Effector CD8-positive, alpha-beta T cell (primary cell): Measurements from ENCODE around the gene MTRF1L.
A peak's percentile ranks its signal among the peaks of the same experiment; 100 is the strongest.

Experiments
- DNase-seq: peaks from one replicate; lab custom pipeline; 2025; lab: John Stamatoyannopoulos, UW
- total RNA-seq, 4 experiments: gene quantifications; one replicate each; lab custom pipeline; 2026; lab: John Stamatoyannopoulos, UW

Gene MTRF1L
- total RNA-seq: 9.9 to 17.9 (median 14.3) reads per million in 4 experiments

GRCh38 chr6:153002613-153003365 lies at the start of gene MTRF1L:
Gene MTRF1L, minus strand, starts transcription at chr6:153002709. Its CDS starts 24 bp downstream, at chr6:153002685.
- DNase-seq: peak; percentile 82

DNA sequence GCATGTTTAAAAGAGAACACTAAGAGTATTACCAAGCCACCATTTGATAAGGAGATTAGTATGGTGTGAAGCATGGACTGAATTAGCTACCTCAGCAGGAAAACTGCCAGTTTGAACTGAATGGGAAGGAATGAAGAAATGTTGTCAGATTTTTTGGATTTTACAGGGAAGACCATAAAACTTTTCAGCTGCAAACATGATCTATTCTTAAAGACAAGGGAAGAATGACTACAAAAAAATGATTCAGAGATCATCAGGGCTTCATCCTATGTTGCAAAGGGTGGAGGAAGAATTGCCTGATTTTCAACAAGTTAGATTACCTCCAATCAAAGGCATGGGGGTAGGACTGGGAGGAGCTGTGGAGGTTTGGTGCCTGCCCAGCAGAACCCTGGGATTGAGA lies 49.3 kb upstream of the MTRF1L start:
- no peak for DNase-seq

- no peak for DNase-seq
Measured at GRCh38 chr6:153048631-153049030, 46.1 kb upstream of the MTRF1L start.

- no peak for DNase-seq
Measured at GRCh38 chr6:153047386-153047785, 44.9 kb upstream of the MTRF1L start.

DNA sequence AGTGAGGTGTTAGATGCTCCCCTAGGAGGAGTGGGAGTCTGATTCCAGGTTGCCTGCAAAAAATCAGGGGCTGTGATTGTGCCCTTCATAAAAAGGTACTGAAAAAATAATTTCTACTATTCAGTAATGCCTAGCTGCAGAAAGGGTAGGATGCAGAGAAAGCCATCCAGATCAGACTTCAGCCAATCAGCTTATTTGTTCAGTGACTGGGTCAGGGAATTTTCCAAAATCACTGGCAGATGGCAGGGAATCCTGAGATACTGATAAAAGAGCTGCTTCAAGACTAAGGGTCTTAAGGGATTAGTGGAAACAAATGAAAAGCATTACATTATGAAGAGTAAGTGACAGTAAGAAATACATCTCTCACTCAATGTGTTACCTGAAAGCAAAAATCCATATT lies 42.8 kb upstream of the MTRF1L start:
- no peak for DNase-seq

DNA sequence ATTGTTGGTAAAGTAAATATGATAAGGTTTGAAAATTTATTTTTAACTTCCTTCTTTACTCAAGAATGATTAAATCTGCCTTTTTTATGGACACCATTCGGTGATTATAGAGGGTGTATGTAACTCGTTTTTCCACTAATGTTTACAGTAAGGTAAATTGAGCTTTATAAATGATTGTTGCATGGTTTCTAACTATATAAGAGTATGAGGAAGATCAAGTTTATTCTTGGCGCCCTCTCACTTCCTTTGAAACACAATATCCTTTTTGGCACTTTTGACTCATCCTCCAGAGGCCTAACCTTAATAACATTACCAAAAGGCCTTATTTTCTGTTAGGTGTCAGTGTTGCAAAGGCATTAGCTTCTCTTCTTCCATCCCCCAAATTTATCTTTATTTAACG lies 41.8 kb upstream of the MTRF1L start:
- no peak for DNase-seq

- no peak for DNase-seq
Measured at GRCh38 chr6:153043719-153044118, 41.2 kb upstream of the MTRF1L start.

DNA sequence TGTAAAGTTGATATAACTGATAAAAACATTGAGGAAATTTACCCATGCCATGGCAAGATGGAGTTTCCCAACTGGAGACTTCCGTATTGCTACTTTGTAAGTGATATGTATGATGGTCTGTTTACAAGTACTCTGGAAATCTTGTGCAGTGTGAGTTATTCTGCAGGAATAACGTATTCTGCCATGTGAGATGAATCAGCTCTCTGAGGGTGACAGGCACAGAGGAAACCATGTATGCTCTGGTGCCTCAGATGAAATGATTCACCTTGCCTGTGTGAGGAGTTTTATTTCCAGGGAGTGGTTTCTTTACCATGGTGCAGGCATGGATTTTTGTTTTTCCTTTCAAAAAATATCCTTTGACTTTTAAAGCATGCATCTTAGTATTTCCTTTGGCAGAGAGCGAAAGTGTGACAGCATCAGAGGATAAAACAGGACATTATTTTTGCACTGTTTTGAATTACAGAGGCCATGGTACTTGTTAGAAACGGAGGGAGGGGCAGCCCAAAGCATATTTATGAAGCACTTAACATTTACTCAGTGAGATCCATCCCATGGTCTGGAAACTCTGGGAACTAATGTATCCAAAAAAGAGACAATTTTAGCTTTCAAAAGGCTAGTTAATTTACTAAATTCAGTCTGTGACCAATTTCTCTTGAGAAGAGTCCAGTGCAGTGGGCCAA lies 36.0 kb upstream of the MTRF1L start:
- DNase-seq: no peak

DNA sequence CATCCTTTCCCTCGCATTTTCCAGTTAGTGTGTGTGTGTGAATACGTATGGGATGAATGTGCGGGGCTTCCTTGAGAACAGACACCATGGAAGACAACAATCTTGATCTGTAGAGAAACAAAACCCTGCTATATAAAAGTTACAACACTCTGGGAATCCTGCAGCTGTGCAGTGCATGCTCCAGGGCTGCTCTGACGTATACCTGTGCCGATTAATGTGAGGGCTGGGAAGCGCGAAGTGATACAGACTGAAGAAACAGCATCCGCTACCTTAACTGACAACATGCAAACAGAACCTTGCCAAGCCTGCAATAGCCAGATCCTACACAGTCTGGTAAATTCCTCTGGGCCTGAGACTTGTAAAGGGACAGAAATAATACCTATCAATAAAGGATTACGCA lies 31.6 kb upstream of the MTRF1L start:
- DNase-seq: no peak

- no peak for DNase-seq
Measured at GRCh38 chr6:153032255-153032882, 29.9 kb upstream of the MTRF1L start.

DNA sequence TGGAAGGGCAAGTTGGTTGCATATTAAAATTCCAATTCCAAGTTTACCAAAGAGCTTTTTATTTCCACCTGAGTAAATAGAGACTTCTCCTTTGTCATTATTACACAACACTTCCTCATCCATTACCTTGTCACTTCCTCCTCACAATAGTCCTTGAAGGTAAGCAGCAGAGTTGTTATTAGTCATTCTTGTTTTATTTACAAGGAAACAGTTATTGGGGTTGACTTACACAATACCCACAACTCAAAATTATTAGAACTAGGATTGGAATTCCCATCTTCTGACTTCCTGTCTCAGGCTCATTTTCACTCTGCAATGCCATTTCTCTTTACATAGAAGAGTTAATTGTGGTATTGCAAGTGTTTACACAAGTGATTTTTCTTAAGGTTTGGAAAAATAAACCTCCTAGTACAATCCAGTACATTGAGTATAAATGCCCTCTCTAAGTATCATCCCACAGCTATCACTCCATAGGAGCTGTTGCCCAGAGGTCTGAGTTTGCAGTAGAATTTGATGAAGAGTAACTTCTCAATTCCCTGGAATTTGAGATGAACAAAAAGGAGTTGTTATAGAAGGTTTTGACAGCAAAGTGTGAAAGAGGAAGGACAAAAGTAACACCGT lies 28.9 kb upstream of the MTRF1L start:
- no peak for DNase-seq

DNA sequence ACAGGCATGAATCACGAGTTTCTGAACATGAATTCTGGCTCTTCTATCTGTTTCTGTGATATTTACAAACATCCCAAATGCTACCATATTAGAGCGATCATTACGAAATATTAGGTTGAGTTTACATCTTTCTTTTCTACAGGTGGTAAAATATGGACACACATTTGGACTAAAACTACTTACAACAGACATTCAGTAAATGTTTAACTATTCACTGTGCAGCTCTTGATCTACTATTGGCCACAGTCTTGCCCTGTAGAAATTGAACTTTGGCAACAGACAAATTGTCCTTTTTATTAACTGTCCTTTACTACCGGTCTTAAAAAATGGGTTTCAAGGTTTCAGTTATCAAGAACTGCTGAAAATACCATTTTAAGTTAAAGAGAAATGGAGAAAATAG lies 26.5 kb upstream of the MTRF1L start:
- no peak for DNase-seq

- no peak for DNase-seq
Measured at GRCh38 chr6:153028286-153028685, 25.8 kb upstream of the MTRF1L start.

GRCh38 chr6:153027480-153027879 lies 25.0 kb upstream of the MTRF1L start:
- DNase-seq: no peak

- no peak for DNase-seq
Measured at GRCh38 chr6:153024709-153025017, 22.2 kb upstream of the MTRF1L start.

- DNase-seq: peak; percentile 4
Measured at GRCh38 chr6:153023977-153024708, 21.6 kb upstream of the MTRF1L start.

DNA sequence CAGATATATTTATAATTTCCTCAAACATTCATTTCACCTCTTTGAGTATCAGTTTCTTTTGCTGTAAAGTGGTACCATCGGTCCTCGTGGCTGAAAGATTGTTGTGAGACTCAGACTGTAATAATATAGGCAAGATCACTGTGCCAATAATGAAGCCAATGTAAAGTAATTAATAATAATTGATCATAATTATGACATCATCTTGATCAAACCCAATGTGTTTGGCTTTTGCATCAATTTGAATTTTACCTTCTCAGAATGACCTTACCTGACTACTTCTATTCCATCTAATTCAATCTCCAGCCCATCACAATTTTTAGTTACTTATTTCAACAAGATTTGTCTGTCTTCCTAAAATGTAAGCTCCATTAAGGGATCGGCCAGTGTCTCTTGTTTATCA lies 15.8 kb upstream of the MTRF1L start:
- no peak for DNase-seq

GRCh38 chr6:153016846-153017245 lies 14.3 kb upstream of the MTRF1L start:
- DNase-seq: no peak

- DNase-seq: no peak
Measured at GRCh38 chr6:153015094-153015640, 12.7 kb upstream of the MTRF1L start.

GRCh38 chr6:153013438-153013837 lies 10.9 kb upstream of the MTRF1L start:
- no peak for DNase-seq

DNA sequence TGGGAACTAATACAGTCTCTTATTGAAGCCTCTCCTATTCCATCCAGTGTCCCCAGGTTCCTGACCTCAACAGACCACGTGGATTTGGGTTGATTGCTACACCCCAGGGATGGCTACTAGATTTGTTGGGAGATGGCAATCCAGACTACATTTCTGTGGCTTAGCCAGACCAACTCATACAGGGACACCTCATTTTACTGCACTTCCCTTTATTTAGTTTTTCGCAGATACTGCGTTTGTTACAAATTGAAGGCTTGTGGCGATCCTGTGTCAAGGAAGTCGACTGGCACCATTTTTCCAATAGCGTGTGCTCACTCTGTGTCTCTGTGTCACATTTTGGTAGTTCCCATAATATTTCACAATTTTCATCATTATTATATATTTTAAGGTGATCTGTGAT lies 10.3 kb upstream of the MTRF1L start:
- DNase-seq: no peak

- DNase-seq: no peak
Measured at GRCh38 chr6:153003366-153003690, 819 bp upstream of the MTRF1L start.
